Right ventricle myocardium inferior (tissue), 1 donor: ENCODE data around the gene PCNX3. TPM values are rescaled to one million over a fixed set of nuclear protein-coding genes. Genes with fewer than 3 reads are reported as not detected.
"Not testable (repeated sequence)": the region's sequence is repeated elsewhere in the genome, so short reads cannot be mapped to it uniquely, and the experiment has no call there.

Source experiments
- ATAC-seq: fragments of 200-7000 bp; cut with Tn5 transposase; one replicate; pipeline ENCODE4 v1.9.1; 2020; ENCODE audit warnings: mild to moderate bottlenecking, moderate library complexity
- DNase-seq: peaks from one replicate; pipeline ENCODE4 v3.0.0; 2021; ENCODE audit errors: missing footprints
- intact Hi-C: fragments of 100-400 bp; cut with DNase I; formaldehyde crosslinking; loops from one replicate; pipeline ENCODE4 v1.11.0; 2022
- total RNA-seq: library from RNA; stranded (reverse); fragmentation: NEBNext Ultra II Directional; extraction: Animal tissue kit (Norgen Biotek cat#: 25700); gene quantifications from one replicate; pipeline ENCODE4 v1.2.1, GENCODE V29; 2021
- donor health status: DM: no; HTN: yes; CAD: no; lungs with severe emphysema.

Gene PCNX3
- total RNA-seq, 1 donor from 2014 or later = 12.4 TPM

- ATAC-seq = no peak
- intact Hi-C loops = no loop called here
- DNase-seq = no peak
These were observed 18.0 kb downstream of the PCNX3 start for GRCh38 chr11:65633390-65634108.

- ATAC-seq = no peak
- DNase-seq = no peak
- intact Hi-C loops = no loop called here
These were observed 18.5 kb downstream of the PCNX3 start for GRCh38 chr11:65634109-65634436.

GRCh38 chr11:65634440-65634839 is 18.9 kb downstream of the PCNX3 start:
- DNase-seq (no peak), ATAC-seq (no peak)
- intact Hi-C loops = no loop called here

DNA sequence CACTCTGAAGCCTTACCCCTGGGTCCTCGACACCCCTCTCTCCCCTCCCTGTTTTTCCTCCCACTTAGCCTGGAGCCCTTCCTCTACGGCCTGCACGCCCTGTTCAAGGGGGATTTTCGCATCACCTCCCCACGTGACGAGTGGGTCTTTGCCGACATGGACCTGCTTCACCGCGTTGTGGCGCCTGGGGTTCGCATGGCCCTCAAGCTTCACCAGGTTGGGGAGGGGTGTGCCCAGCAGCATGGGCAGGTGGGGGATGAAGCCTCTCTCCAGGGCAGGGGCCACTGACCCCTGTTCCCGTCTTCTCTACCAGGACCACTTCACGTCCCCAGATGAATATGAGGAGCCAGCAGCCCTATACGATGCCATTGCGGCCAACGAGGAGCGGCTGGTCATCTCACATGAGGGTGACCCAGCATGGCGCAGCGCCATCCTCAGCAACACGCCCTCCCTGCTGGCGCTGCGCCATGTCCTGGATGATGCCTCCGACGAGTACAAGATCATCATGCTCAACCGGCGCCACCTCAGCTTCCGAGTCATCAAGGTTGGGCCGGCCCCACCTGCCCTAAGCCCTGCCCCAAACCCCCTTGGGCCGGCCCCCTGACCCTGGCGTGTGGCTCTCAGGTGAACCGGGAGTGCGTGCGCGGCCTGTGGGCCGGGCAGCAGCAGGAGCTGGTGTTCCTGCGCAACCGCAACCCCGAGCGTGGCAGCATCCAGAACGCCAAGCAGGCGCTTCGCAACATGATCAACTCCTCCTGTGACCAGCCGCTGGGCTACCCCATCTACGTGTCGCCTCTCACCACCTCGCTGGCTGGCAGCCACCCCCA is 19.5 kb downstream of the PCNX3 start:
- no peak for DNase-seq
- ATAC-seq = no peak
- intact Hi-C loops = no loop called here

GRCh38 chr11:65636108-65637031 is 20.8 kb downstream of the PCNX3 start:
- DNase-seq = no peak
- no peak for ATAC-seq
- intact Hi-C loops = no loop called here

GRCh38 chr11:65637032-65637557 is 21.5 kb downstream of the PCNX3 start:
- DNase-seq = no peak
- intact Hi-C loops = no loop called here
- ATAC-seq = no peak

DNA sequence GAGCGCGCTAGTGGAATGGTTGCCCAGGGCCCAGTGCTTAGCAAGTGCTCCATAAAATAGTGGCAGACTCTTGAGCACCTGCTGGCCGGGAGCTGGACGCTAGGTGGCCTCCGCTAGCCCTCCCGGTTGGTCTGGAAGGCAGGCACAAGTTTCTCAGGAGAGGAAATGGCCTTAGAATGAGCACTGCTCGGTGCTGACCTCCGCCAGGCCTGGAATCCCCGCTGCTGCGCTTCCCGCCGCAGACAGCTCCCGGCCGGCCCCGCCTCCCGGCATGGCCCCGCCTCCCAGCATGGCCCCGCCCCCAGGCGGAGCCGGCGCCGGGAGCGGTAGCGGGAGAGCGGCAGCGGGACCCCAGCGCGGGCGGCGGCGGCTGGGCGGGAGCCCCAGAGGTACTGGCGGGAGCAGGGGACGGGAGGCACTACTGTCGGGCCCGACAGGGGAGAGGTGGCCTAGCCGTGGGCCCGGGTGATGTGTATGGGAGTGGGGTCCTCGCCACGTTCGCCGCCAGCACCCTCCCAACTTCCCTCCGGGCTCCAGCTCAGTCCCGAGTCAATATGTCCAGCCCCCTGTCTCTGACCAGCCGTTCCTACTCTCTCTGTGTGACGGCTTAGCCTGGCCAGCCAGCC is 22.3 kb downstream of the PCNX3 start, which contains the start of gene SIPA1:
SIPA1 (plus strand) TSS at position 308 of the 626 bp plus-strand sequence. CDS start 2,821 bp downstream, outside the sequence.
- intact Hi-C loops = loop anchor here (1.0 kb wide), 1 partner anchor 25 kb away; no protein-coding TSS in a partner anchor
- ATAC-seq (peak; percentile 84), DNase-seq (peak; percentile 91)

- intact Hi-C loops, ATAC-seq, DNase-seq: not testable (repeated sequence)
These were observed 23.6 kb downstream of the PCNX3 start for GRCh38 chr11:65639228-65639597.

DNA sequence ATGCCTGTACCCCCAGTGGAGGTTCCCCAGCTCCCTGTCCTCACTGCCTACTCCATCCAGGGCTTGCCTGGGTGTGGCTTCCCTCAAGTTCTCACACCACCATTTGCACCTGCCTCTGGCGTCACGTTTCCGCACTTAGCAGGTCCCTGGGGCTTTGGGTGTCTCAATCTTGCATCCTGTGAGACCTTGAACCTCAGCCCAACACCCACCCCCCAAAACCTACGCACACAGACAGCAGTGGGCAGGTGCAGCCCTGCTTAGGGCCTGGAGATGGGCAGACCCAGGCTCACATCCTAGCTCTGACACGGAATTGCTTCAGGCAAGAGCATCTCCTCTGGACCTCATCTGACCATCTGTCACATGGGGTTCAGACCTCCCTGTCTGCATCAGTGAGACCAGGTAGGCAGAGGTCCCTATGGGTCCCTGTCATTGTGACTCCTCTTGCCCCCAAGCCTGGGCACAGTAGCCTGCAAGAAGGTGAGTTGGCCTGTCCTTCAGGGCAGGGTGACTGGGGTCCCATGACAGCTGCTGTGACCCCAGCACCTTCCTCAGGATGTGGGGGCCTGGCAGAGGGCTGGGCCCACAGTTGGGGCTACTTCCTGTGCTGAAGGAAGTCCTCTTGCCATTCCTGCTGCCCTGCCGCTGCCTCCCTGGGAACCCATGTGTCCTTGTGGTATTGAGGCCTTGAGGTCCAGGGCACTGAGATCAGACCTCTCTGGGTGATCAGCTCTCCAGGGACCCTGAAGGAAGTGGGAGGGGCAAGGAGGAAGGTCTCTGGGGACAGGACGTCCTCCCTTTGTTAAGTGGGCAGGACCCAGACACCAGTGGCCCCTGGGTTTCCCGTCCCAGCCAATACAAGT is 24.3 kb downstream of the PCNX3 start:
- no peak for DNase-seq
- peak; percentile 2 for ATAC-seq
- intact Hi-C loops = no loop called here

DNA sequence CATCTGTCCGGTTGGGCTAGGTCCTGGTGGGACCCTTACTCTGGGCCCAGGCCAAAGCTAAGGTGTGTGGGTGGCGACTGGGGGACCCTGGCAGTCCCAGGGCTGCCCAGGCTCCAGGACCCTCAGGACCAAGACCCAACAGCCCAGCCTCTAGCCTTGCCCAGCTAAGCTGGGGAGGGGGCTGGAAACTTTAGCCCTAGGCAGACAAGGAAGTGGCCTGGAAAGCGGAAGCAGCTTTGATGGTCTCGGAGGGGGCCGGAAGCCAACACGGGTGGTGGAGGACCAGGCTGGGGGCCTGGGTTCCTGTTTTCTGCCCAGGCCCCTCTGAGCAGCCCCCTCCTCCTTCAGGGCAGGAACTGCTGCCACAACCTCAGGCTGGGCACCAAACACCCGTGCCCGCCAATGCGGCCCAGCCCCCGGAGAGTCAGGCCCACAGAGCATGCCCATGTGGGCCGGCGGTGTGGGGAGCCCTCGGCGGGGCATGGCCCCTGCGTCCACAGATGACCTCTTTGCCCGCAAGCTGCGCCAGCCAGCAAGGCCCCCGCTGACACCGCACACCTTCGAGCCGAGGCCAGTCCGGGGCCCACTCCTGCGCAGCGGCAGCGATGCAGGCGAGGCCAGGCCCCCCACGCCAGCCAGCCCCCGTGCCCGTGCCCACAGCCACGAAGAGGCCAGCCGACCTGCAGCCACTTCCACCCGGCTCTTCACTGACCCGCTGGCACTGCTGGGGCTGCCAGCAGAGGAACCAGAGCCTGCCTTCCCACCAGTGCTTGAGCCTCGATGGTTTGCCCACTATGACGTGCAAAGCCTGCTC is 25.1 kb downstream of the PCNX3 start:
- peak; percentile 86 for DNase-seq
- ATAC-seq = peak; percentile 7
- intact Hi-C loops = no loop called here

DNA sequence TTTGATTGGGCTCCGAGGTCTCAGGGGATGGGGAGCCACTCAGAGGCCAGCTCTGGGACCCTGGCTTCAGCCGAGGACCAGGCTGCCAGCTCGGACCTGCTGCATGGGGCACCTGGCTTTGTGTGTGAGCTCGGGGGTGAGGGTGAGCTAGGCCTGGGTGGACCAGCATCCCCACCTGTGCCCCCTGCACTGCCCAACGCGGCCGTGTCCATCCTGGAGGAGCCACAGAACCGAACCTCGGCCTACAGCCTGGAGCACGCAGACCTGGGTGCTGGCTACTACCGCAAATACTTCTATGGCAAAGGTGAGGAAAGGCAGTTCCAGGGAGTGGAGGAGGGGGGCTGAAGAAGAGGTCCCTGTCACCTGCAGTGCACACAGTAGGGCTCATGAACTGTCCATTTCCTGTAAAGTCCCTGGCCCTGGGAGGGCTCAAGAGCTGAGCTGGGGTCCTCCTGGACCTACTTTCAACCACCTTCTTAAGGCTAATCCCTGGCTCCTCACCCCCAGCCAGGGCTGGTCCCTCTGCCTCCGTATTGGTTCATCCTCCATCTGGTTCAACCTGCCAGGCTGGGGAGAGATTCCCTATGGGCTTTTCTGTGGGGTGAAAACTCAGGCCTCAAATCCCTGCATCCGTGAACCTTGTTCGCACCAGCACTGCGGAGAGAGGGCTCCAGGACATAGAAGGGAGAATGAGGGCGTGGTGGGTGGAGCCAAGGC is 25.9 kb downstream of the PCNX3 start:
- intact Hi-C loops = no loop called here
- no peak for ATAC-seq
- DNase-seq = no peak

GRCh38 chr11:65642014-65642671 is 26.6 kb downstream of the PCNX3 start:
- DNase-seq = no peak
- no peak for ATAC-seq
- intact Hi-C loops = no loop called here

- ATAC-seq (no peak), DNase-seq (peak; percentile 25)
- intact Hi-C loops = no loop called here
These were observed 28.4 kb downstream of the PCNX3 start for GRCh38 chr11:65643971-65644370.

DNA sequence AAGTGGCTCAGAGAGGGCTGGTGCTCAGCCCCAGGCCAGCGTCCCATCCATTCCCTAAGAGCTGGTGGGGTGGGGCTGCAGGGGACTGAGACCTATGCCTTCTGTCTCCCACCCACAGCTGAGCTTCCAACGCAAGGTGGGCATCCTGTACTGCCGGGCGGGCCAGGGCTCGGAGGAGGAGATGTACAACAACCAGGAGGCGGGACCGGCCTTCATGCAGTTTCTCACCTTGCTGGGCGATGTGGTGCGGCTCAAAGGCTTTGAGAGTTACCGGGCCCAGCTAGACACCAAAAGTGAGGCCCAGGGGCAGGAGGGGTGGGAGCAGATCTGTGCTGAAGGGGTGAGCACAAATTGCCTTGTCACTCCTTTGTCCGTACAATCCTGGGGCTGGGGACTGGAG is 29.3 kb downstream of the PCNX3 start:
- ATAC-seq (no peak), DNase-seq (no peak)
- intact Hi-C loops = no loop called here

GRCh38 chr11:65645710-65646109 is 30.1 kb downstream of the PCNX3 start:
- no peak for DNase-seq
- no peak for ATAC-seq

More at GRCh38 chr11:65645710-65646109, 30.1 kb downstream of the PCNX3 start:
- intact Hi-C loops = no loop called here
